H9 (cell line): ENCODE data around the gene APP. TPM values are rescaled to one million over a fixed set of nuclear protein-coding genes. Genes with fewer than 3 reads are reported as not detected.

Source experiments
- DNase-seq: peaks from one replicate; pipeline ENCODE4 v3.0.0-alpha.2; 2017
- H2AFZ ChIP-seq: one replicate; pipeline ENCODE4 v1.6.1; 2013; ENCODE audit warnings: mild to moderate bottlenecking, low read length, control low read depth, moderate library complexity
- H2AK5ac ChIP-seq: 2 replicates; pipeline ENCODE4 v1.6.1; 2013; ENCODE audit warnings: low read length, control low read depth, mixed read lengths; ENCODE audit not compliant: insufficient read length
- H2BK120ac ChIP-seq: one replicate; pipeline ENCODE4 v1.6.1; 2013; ENCODE audit warnings: low read depth, mild to moderate bottlenecking, low read length, control low read depth, inconsistent platforms; ENCODE audit not compliant: poor library complexity, severe bottlenecking
- H2BK12ac ChIP-seq: 2 replicates; pipeline ENCODE4 v1.6.1; 2013; ENCODE audit warnings: low read length, control low read depth, mixed read lengths, low read depth; ENCODE audit not compliant: insufficient read length
- H2BK15ac ChIP-seq: 2 replicates; pipeline ENCODE4 v1.6.1; 2013; ENCODE audit warnings: low read depth, low read length, control low read depth
- H2BK20ac ChIP-seq: one replicate; pipeline ENCODE4 v1.6.1; 2013; ENCODE audit warnings: low read depth, mild to moderate bottlenecking, low read length, control low read depth, inconsistent platforms; ENCODE audit not compliant: poor library complexity, severe bottlenecking
- H2BK5ac ChIP-seq: 2 replicates; pipeline ENCODE4 v1.6.1; 2013; ENCODE audit warnings: low read length, control low read depth, mixed read lengths; ENCODE audit not compliant: insufficient read length
- H3K14ac ChIP-seq: 2 replicates; pipeline ENCODE4 v1.6.1; 2013; ENCODE audit warnings: low read length, control low read depth; ENCODE audit not compliant: insufficient read depth
- H3K18ac ChIP-seq: 2 replicates; pipeline ENCODE4 v1.6.1; 2013; ENCODE audit warnings: low read depth, mild to moderate bottlenecking, mixed read lengths, low read length, control low read depth; ENCODE audit not compliant: insufficient read length
- H3K23ac ChIP-seq: 2 replicates; pipeline ENCODE4 v1.6.1; 2013; ENCODE audit warnings: low read length, control low read depth, mixed read lengths, low read depth; ENCODE audit not compliant: insufficient read length
- H3K23me2 ChIP-seq: 2 replicates; pipeline ENCODE4 v1.6.1; 2013; ENCODE audit warnings: low read depth, mild to moderate bottlenecking, mixed read lengths, low read length, control low read depth; ENCODE audit not compliant: insufficient read length, poor library complexity, severe bottlenecking
- H3K27ac ChIP-seq: 2 replicates; pipeline ENCODE4 v1.5.1; 2013; ENCODE audit warnings: low read length, control low read depth, mixed read lengths, low read depth; ENCODE audit not compliant: insufficient read length
- H3K27me3 ChIP-seq: 2 replicates; pipeline ENCODE4 v1.6.1; 2013; ENCODE audit warnings: low read length, control low read depth, inconsistent platforms; ENCODE audit not compliant: insufficient read depth
- H3K4ac ChIP-seq: 2 replicates; pipeline ENCODE4 v1.6.1; 2013; ENCODE audit warnings: low read depth, mild to moderate bottlenecking, control low read depth, inconsistent platforms, low read length, moderate library complexity
- H3K4me1 ChIP-seq: 2 replicates; pipeline ENCODE4 v1.6.1; 2013; ENCODE audit warnings: low read length, control low read depth, inconsistent platforms; ENCODE audit not compliant: insufficient read depth
- H3K4me2 ChIP-seq: 2 replicates; pipeline ENCODE4 v1.6.1; 2013; ENCODE audit warnings: low read length, control low read depth, mixed read lengths; ENCODE audit not compliant: insufficient read length, insufficient read depth
- H3K56ac ChIP-seq: 2 replicates; pipeline ENCODE4 v1.6.1; 2013; ENCODE audit warnings: low read depth, mild to moderate bottlenecking, mixed read lengths, low read length, control low read depth; ENCODE audit not compliant: insufficient read length
- H3K79me1 ChIP-seq: 2 replicates; pipeline ENCODE4 v1.6.1; 2013; ENCODE audit warnings: low read depth, mild to moderate bottlenecking, moderate library complexity, low read length, control low read depth, inconsistent platforms; ENCODE audit not compliant: insufficient read depth, poor library complexity, severe bottlenecking
- H3K79me2 ChIP-seq: 2 replicates; pipeline ENCODE4 v1.6.1; 2013; ENCODE audit warnings: low read length, control low read depth, inconsistent platforms; ENCODE audit not compliant: insufficient read depth
- H3K9ac ChIP-seq: 2 replicates; pipeline ENCODE4 v1.6.1; 2013; ENCODE audit warnings: low read length, control low read depth, mixed read lengths; ENCODE audit not compliant: insufficient read length; ENCODE audit errors: extremely low read depth
- H3K9me3 ChIP-seq: one replicate; pipeline ENCODE4 v1.6.1; 2013; ENCODE audit warnings: low read depth, low read length, inconsistent platforms; ENCODE audit not compliant: control insufficient read depth
- H3T11ph ChIP-seq: one replicate; pipeline ENCODE4 v1.6.1; 2013; ENCODE audit warnings: mild to moderate bottlenecking, low read length, control low read depth, inconsistent platforms
- H4K20me1 ChIP-seq: one replicate; pipeline ENCODE4 v1.6.1; 2013; ENCODE audit not compliant: control insufficient read depth, insufficient read length, insufficient read depth
- H4K5ac ChIP-seq: 2 replicates; pipeline ENCODE4 v1.6.1; 2013; ENCODE audit warnings: low read depth, mild to moderate bottlenecking, mixed read lengths, low read length, control low read depth; ENCODE audit not compliant: insufficient read length
- H4K8ac ChIP-seq: replicated peaks from 2 replicates; pipeline ENCODE4 v1.6.1; 2013; ENCODE audit warnings: low read length, control low read depth, mixed read lengths, low read depth; ENCODE audit not compliant: insufficient read length
- H4K91ac ChIP-seq: 2 replicates; pipeline ENCODE4 v1.6.1; 2013; ENCODE audit warnings: low read depth, mild to moderate bottlenecking, moderate library complexity, mixed read lengths, low read length, control low read depth; ENCODE audit not compliant: insufficient read length
- H3K27ac Mint-ChIP-seq, 3 experiments: 2 replicates in 2 of 3; 3 replicates in 1 of 3; pipeline ENCODE4 v1.8.0; 2020 to 2021; ENCODE audit warnings: mixed read lengths in 3 of 3, mild to moderate bottlenecking in 1 of 3, moderate library complexity in 1 of 3
- H3K27me3 Mint-ChIP-seq: 2 replicates; pipeline ENCODE4 v1.8.0; 2021; ENCODE audit warnings: low read depth, mild to moderate bottlenecking, moderate library complexity, mixed read lengths
- H3K36me3 Mint-ChIP-seq, 3 experiments: 2 replicates in 2 of 3; 3 replicates in 1 of 3; pipeline ENCODE4 v1.8.0; 2020 to 2021; ENCODE audit warnings: low read depth in 3 of 3, mixed read lengths in 3 of 3; ENCODE audit not compliant: insufficient read depth in 1 of 3
- H3K4me1 Mint-ChIP-seq, 2 experiments: 2 replicates each; pipeline ENCODE4 v1.8.0; 2020; ENCODE audit warnings: mixed read lengths in 2 of 2
- H3K4me3 Mint-ChIP-seq, 2 experiments: 2 replicates in 1 of 2; 3 replicates in 1 of 2; pipeline ENCODE4 v1.8.0; 2020 to 2021; ENCODE audit warnings: mild to moderate bottlenecking in 2 of 2, mixed read lengths in 2 of 2, moderate library complexity in 1 of 2
- H3K9me3 Mint-ChIP-seq, 2 experiments: 2 replicates in 1 of 2; 3 replicates in 1 of 2; pipeline ENCODE4 v1.8.0; 2020; ENCODE audit warnings: mild to moderate bottlenecking in 2 of 2, mixed read lengths in 2 of 2, moderate library complexity in 1 of 2
- CTCF ChIP-seq: fragments of 200-600 bp; sonication (generic); conservative IDR thresholded peaks from 3 replicates; pipeline ENCODE4 v1.8.0; 2021; ENCODE audit warnings: antibody characterized with exemption, mild to moderate bottlenecking
- WGBS: extraction: QIAGEN DNeasy Blood & Tissue Kit; methylation state at CpG from one replicate; pipeline ENCODE4 v1.1.7; 2013; ENCODE audit warnings: missing lambda C conversion rate, low lambda C conversion rate, mixed read lengths; ENCODE audit not compliant: insufficient read length; ENCODE audit errors: extremely low coverage; 5-methylcytosine and 5-hydroxymethylcytosine counted together
- total RNA-seq: library from RNA; stranded (reverse); gene quantifications from 2 replicates; pipeline ENCODE4 v1.2.1, GENCODE V29; 2021

The APP gene
- total RNA-seq, 1 experiment from 2014 or later = 380 TPM

- DNase-seq = no peak
- H4K91ac ChIP-seq = no peak overlapping the region
- H2BK5ac ChIP-seq = no peak overlapping the region
- no peaks in the 10 kb centered on the region for H3K27me3 ChIP-seq
- H3K27ac ChIP-seq = no peak overlapping the region
- H2BK120ac ChIP-seq = no peak overlapping the region
- H3K23ac ChIP-seq = no peak overlapping the region
- no peak overlapping the region for H4K5ac ChIP-seq
- H3K56ac ChIP-seq = no peak overlapping the region
- no peaks in the 10 kb centered on the region for H3K9me3 ChIP-seq
- no peak overlapping the region for H2AFZ ChIP-seq
- H3K14ac ChIP-seq = no peak overlapping the region
- no peak overlapping the region for H3K18ac ChIP-seq
- H4K8ac ChIP-seq = no peak overlapping the region
- no peak overlapping the region for H3T11ph ChIP-seq
- no peak overlapping the region for H3K4ac ChIP-seq
- H3K79me1 ChIP-seq = no peaks in the 10 kb centered on the region
- H3K9me3 Mint-ChIP-seq = no peaks in the 10 kb centered on the region
- H3K36me3 Mint-ChIP-seq = peaks cover 19 to 30% (median 21%) of the 10 kb centered on the region in 3 experiments
- no peak overlapping the region for H3K4me3 Mint-ChIP-seq
- peaks cover 15 to 21% of the 10 kb centered on the region in 2 experiments for H3K4me1 Mint-ChIP-seq
- no peak for TF ChIP-seq CTCF
- no peak overlapping the region for H2BK12ac ChIP-seq
- H2BK15ac ChIP-seq = no peak overlapping the region
- no peaks in the 10 kb centered on the region for H3K27me3 Mint-ChIP-seq
- H3K4me2 ChIP-seq = no peak overlapping the region
- no peak overlapping the region for H2AK5ac ChIP-seq
- no peaks in the 10 kb centered on the region for H3K23me2 ChIP-seq
- no CpG with 5 or more reads among the region's 4 CpGs for WGBS
- no peak overlapping the region for H2BK20ac ChIP-seq
- no peaks in the 10 kb centered on the region for H3K4me1 ChIP-seq
- no peak overlapping the region for H3K9ac ChIP-seq
- peak overlapping the region in 1 of 3 experiments; percentile 2; a peak in 3 of 7 replicates for H3K27ac Mint-ChIP-seq
- no peaks in the 10 kb centered on the region for H4K20me1 ChIP-seq
- peaks cover 6% of the 10 kb centered on the region; the same call in 1 of the 2 replicates for H3K79me2 ChIP-seq
Measured at GRCh38 chr21:26020081-26020480, 150.5 kb downstream of the APP start.
